GM18519 (cell line): ENCODE data around the gene TXN.
"Not testable (repeated sequence)": the region's sequence is repeated elsewhere in the genome, so short reads cannot be mapped to it uniquely, and the experiment has no call there.

Experiments used
- ATAC-seq: cut with Tn5 transposase; IDR thresholded peaks from one replicate; pipeline ENCODE4 v1.9.1; 2021; ENCODE audit warnings: mild to moderate bottlenecking, moderate library complexity; ENCODE audit not compliant: unreplicated experiment, low FRiP score

Gene TXN

DNA sequence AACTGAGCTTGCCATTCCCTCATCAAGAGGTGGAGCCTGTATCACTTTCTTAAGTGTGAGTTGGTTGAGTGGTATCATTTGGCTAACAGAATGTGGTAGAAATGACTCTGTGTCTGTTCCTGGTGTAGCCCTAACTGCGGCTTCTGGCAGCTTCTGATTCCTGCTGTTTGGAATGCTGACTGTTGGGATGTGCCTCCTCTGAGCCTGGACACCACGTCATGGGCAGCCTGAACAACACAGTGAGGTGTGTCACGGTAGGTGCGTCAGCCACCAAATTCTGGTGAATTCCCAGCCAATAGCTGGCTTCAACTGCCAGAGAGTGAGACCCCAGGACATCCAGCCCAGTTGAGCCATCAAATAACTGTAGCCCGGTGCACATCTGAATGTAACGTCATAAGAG lies 42.2 kb downstream of the TXN start:
- no peak for ATAC-seq

DNA sequence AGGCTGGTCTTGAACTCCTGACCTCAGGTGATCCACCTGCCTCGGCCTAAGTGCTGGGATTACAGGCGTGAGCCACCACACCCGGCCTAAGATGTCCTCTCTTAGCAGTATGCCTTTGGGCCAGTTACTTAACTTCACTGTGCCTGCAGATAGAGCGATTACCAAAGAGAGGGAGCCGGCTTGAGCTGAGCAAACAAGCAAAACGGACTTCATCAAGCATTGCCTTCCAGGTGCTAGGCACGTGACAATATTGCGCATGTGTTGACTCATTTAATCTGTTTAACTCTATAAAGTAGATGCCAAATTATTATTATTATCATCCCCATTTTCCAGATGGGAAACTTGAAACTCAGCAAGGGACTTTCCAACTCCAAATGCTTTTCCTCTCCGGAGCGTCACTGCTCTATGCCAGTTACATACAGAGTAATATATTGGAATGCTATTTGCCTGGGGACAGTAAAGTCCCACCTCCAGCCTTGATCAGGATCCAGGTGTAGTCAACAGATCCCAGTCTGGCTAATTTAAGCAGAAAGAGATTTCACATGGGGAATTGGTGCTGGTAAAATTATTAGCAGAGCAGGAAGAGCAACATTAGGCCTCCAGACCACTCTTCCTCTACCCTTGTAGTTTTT lies 42.8 kb downstream of the TXN start:
- ATAC-seq, result no peak

DNA sequence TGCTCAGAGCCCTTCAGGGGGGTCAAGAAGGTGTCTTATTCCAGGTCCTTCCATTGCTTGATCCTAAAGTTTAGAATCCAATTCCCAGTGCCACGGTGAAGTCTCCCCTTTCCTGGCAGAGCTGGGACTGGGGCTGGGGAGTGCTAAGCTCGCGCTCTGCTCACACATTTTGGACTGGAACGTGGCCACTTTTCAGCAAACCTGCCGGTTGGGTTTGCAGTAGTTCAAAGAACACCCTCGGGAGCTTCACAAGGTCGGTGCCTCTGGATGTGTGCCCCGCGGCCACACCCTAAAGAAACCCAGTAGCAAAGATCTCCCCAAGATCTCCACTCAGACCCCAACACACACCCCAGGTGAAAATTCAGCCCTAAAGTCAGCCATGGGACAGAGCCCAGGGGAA lies 48.3 kb downstream of the TXN start, which contains the start of gene C9orf152:
Gene C9orf152, minus strand, starts transcription at position 129 of the 400 bp plus-strand sequence. CDS start 580 bp downstream, outside the sequence.
- no peak for ATAC-seq

DNA sequence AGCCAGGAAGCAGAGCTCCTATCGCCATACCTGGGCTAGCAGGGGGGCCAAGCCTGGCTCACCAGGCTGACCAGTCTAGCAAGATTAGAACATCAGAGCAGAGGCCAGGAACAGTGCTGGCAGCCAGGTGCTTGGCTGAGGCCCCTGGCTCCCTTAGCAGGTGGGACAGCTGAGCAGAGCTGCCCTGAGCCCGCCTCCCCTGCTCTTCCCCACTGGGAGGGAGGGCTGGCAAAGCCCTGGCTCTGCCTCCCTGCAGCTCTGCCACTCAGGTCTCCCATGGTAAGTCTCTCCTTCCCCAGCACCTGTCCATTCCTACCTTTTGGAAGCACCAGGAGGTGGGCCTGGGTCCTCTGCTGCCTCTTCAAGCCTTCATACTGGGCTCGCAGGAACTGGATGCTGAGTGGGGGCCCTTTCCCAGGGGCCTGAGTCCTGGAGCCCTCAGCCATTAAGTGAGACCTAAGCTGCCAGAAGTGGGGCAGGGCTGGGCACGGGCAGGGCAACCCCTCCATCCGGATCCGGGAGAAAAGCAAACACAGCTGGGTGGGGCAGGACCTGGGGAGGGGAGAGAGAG lies 49.2 kb downstream of the TXN start:
- ATAC-seq, result no peak

DNA sequence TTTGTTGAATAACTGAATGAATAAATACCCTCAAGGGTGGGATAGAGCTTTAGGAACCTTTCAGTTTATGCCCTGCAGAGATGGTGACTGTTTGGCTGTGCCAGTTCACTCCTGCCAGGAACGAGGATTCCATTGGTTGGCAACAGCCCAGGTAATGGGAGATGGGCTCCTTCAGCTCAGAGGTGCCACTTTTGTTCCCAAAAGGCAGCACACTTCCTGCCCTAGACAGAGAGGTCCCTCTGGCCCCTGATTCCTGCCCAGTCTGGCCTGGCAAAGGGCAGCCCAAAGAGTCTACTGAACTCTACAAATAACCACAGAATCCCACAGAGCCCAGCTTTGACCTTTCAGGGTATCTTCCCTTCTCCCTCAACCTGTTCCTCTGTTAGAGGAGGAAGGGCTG lies 49.9 kb downstream of the TXN start:
- no peak for ATAC-seq

DNA sequence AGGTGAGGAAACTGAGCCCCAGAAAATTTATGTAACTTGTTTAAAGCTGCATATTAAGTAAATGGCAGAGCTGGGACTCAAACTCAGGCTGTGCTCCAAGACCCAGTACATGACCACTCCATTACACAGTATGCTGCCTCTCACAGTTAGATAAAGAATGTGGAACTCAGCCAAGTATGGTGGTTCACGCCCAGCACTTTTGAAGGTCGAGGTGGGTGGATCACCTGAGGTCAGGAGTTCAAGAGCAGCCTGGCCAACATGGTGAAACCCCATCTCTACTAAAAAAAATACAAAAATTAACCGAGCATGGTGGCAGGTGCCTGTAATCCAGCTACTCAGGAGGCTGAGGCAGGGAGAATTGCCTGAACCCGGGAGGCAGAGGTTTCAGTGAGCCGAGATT lies 50.7 kb downstream of the TXN start:
- ATAC-seq, result not testable (repeated sequence)

DNA sequence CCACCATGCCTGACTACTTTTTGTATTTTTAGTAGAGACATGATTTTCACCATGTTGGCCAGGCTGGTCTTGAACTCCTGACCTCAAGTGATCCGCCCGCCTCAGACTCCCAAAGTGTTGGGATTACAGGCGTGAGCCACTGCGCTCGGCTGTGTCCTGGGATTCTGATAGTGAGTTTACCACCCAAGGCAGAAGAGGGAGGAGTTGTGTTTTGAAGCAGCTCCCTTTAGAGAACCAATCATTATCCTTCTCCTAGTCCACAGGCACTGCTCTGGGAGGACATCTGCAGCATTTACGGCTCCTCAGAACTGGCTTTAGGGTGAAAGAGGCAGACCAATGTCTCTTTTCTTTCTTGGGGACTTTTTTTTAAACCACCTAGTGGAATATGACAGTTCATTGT lies 54.1 kb downstream of the TXN start:
- no peak for ATAC-seq

DNA sequence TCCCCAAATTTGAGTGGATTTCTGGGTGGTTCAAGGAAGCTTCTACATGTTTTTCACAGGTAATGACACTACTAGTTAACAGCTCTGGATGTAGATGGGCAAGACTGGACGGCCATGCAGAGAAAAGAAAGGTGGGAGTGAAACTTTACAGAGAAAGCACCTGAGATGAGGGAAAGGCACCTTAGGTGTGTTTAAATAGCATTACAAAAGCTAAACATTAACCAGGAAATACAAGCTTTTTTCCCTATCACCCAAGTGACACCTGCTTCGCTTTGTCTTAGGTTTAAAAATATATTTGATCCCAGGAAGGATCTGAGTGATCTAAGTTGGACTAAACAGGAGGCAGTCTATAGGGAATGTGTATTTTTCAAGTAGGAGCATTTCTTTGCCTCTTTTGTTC lies 56.7 kb downstream of the TXN start:
- ATAC-seq, result no peak

DNA sequence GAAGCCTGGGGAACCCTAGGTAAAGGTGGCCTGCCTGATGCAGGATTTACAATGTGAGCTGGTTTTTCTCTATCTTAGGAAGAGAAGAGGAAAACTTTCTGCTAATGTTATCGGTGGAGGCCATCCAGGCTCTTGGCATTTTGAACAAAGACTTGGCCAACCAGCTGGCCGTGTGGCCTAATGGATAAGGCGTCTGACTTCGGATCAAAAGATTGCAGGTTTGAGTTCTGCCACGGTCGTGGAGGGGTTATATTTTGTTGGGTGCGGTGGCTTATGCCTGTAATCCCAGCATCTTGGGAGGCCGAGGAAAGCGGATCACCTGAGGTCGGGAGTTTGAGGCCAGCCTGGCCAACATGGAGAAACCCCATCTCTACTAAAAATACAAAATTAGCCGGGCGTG lies 58.0 kb downstream of the TXN start:
- ATAC-seq, result no peak

DNA sequence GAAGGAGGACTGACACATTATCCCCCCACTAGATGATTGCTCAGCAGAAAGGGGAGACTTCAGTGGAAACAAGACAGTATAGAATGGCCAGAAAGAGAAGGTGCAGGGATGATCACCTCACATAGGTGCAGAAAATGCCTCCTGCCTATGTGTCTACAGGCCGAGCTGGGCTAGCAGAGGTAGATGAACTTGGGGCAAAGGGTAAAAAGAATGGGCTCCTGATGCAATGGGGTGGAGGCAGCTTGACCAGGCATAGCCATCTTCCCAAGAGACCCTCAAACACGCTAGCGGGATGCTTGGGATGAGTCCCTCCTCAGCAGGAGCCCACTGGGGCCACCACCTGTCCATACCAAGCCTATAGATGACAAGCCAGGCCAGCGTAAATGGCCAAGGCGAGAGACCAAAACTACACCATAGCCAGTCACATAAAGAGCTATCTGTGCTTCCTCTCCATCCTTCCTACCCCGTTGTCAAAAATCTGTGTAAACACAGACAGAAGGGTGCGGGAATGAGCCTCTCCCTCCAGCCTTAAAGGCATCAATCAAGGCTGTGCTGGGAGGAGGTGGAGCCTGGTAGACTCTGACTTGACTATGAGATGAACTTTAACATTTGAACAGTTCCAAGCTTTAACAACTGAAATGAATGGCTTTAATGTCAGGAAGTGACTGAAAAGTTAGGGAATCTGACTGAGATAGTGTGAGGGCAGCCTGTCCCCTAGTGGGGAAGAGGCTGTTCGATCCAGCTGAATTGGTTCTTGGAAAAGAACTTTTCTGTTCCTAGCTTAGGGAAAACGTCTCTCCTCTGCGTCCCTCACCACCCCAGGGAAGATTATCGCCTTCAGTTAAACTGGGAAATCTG lies 58.7 kb downstream of the TXN start:
- no peak for ATAC-seq

DNA sequence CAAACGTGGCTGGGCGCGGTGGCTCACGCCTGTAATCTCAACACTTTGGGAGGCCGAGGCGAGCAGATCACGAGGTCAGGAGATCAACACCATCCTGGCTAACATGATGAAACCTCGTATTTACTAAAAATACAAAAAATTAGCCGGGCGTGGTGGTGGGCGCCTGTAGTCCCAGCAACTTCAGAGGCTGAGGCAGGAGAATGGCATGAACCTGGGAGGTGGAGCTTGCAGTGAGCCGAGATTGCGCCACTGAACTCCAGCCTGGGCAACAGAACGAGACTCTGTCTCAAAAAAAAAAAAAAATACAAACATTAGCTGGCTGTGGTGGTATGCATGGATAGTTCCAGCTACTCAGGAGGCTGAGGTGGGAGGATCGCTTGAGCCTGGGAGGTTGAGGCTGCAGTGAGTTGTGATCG lies 60.2 kb downstream of the TXN start:
- ATAC-seq, result not testable (repeated sequence)
